Measurements from ENCODE around the gene CAMK4.

DNA sequence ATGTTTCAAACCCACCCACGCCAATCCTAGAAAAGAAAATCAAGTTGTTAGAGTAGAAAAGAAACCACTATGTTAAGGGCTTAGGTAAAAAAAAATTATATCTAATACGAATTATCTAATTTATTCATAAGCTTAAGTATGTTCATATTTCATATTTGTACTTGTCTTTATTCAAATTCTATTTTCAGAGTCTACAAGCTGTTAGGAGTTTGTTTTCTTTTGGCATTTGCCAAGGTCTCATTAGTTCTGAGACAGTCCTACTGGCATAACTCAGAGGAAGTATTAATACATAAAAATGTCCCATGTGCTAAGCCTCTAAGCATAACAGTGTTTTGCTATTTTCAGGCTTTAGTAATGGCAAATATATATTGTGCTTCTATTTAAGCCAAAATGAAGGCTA is 230.6 kb downstream of the CAMK4 start:
- no peak for TF ChIP-seq POLR2A (IDR thresholded peaks at IDR 0.05; ENCODE audit: low read depth, low read length)
- no peak for TF ChIP-seq TAF1 (IDR thresholded peaks at IDR 0.05; ENCODE audit: borderline replicate concordance, low read depth, low read length)
- TF ChIP-seq POLR2AphosphoS5 (IDR thresholded peaks at IDR 0.05; ENCODE audit: low read depth, low read length), result no peak
